Choroid plexus epithelial cell (primary cell): Measurements from ENCODE around the gene PITRM1.
"Not testable (repeated sequence)": the region's sequence is repeated elsewhere in the genome, so short reads cannot be mapped to it uniquely, and the experiment has no call there.

Experiments used
- DNase-seq: peaks from one replicate; pipeline ENCODE4 v3.0.0-alpha.2; 2010; ENCODE audit warnings: low read depth
- H3K4me3 ChIP-seq: 2 replicates; pipeline ENCODE4 v1.5.1; 2011; ENCODE audit warnings: low read depth, mild to moderate bottlenecking, control low read depth, low read length, moderate library complexity
- CTCF ChIP-seq: conservative IDR thresholded peaks from 2 replicates; pipeline ENCODE4 v1.5.1; 2011; ENCODE audit warnings: low read depth, mild to moderate bottlenecking, control low read depth, inconsistent platforms, low read length, moderate library complexity

The PITRM1 gene

GRCh38 chr10:3192856-3193635 is 20.5 kb upstream of the PITRM1 start:
- DNase-seq: peak; percentile 83
- peak overlapping the region; percentile 55 for H3K4me3 ChIP-seq
- TF ChIP-seq CTCF: peak; percentile 87

- no peak for DNase-seq
- H3K4me3 ChIP-seq: no peak overlapping the region
- no peak for TF ChIP-seq CTCF
These were observed 18.2 kb upstream of the PITRM1 start for GRCh38 chr10:3190817-3191216.

- not testable (repeated sequence) for DNase-seq
These were observed 14.6 kb upstream of the PITRM1 start for GRCh38 chr10:3187229-3187628.

GRCh38 chr10:3186368-3186767 is 13.8 kb upstream of the PITRM1 start:
- TF ChIP-seq CTCF: no peak
- no peak overlapping the region for H3K4me3 ChIP-seq
- DNase-seq: no peak

More at GRCh38 chr10:3187229-3187628, 14.6 kb upstream of the PITRM1 start:
- H3K4me3 ChIP-seq: not testable (repeated sequence)

GRCh38 chr10:3185386-3185785 is 12.8 kb upstream of the PITRM1 start:
- TF ChIP-seq CTCF: no peak
- no peak for DNase-seq
- no peak overlapping the region for H3K4me3 ChIP-seq

- no peak for TF ChIP-seq CTCF
- H3K4me3 ChIP-seq: no peak overlapping the region
- no peak for DNase-seq
These were observed 7.9 kb upstream of the PITRM1 start for GRCh38 chr10:3180355-3181025.

GRCh38 chr10:3179174-3179573 is 6.6 kb upstream of the PITRM1 start:
- no peak for DNase-seq

More at GRCh38 chr10:3179174-3179573, 6.6 kb upstream of the PITRM1 start:
- no peak for TF ChIP-seq CTCF
- no peak overlapping the region for H3K4me3 ChIP-seq
